Mucosa of stomach (tissue), 1 donor: ENCODE measurements around the gene TCHP.
A peak's percentile ranks its signal among the peaks of the same experiment; 100 is the strongest.

Experiments
- H3K27me3 ChIP-seq: one replicate; pipeline ENCODE4 v1.7.0; 2013; ENCODE audit warnings: mild to moderate bottlenecking, low read length; ENCODE audit not compliant: control insufficient read depth, insufficient read depth
- H3K36me3 ChIP-seq: one replicate; pipeline ENCODE4 v1.7.0; 2013; ENCODE audit warnings: low read length; ENCODE audit not compliant: control insufficient read depth, insufficient read depth
- H3K4me1 ChIP-seq: one replicate; pipeline ENCODE4 v1.7.0; 2013; ENCODE audit warnings: mild to moderate bottlenecking, low read length; ENCODE audit not compliant: control insufficient read depth, insufficient read depth
- H3K4me3 ChIP-seq: one replicate; pipeline ENCODE4 v1.7.0; 2013; ENCODE audit warnings: low read length
- H3K9ac ChIP-seq: one replicate; pipeline ENCODE4 v1.7.0; 2013; ENCODE audit warnings: mild to moderate bottlenecking, low read length, moderate library complexity
- H3K9me3 ChIP-seq: one replicate; pipeline ENCODE4 v1.7.0; 2013; ENCODE audit warnings: mild to moderate bottlenecking, low read length, moderate library complexity; ENCODE audit not compliant: control insufficient read depth
- donor health status: Pancreatic carcinoma.

Gene TCHP

DNA sequence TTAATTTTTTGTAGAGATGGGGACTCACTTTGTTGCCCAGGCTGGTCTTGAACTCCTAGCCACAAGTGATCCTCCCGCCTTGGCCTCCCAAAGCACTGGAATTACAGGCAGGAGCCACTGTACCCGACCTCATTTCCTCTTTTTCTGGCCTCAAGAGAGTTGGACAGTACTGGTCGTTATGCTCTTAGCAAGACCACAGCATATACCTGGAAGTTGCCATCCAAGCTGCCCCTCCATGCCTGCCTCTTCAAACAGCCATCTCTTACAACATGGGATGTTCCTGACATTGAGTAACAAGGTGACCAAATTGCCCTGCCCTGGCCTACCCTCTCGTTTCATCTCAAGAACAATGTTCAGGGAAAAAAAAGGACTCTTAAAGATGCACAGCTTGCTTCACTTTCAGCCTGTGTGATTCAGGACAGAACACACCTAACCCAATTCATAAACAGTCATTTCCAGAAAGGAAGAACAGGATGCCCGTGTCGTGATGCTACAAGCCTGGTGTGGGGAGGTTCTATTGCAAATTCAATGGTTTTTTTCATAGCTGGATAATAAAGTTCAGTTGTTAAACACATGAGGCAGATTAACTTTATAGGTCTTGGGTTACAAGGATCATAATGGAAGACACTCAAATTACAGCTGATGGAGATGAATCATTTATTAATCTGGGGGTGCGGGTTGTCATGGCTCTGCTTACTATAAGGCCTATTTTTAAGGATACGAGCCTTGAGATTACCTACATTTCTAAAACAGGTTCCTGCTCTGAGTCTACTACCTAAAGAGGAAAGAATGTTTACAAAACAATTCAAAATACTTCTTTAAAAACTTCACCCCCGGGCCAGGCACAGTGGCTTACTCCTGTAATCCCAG lies 31.7 kb upstream of the TCHP start:
- H3K4me3 ChIP-seq, result no peak overlapping the region
- H3K9me3 ChIP-seq, result no peaks in the 10 kb centered on the region
- no peak overlapping the region for H3K9ac ChIP-seq
- peaks cover 28% of the 10 kb centered on the region for H3K4me1 ChIP-seq
- H3K36me3 ChIP-seq, result no peaks in the 10 kb centered on the region
- H3K27me3 ChIP-seq, result no peaks in the 10 kb centered on the region

- H3K9me3 ChIP-seq, result no peaks in the 10 kb centered on the region
- H3K36me3 ChIP-seq, result no peaks in the 10 kb centered on the region
- H3K9ac ChIP-seq, result no peak overlapping the region
- no peak overlapping the region for H3K4me3 ChIP-seq
- no peaks in the 10 kb centered on the region for H3K27me3 ChIP-seq
- H3K4me1 ChIP-seq, result peaks cover 10% of the 10 kb centered on the region
Observed at GRCh38 chr12:109870648-109871047, 29.4 kb upstream of the TCHP start.

DNA sequence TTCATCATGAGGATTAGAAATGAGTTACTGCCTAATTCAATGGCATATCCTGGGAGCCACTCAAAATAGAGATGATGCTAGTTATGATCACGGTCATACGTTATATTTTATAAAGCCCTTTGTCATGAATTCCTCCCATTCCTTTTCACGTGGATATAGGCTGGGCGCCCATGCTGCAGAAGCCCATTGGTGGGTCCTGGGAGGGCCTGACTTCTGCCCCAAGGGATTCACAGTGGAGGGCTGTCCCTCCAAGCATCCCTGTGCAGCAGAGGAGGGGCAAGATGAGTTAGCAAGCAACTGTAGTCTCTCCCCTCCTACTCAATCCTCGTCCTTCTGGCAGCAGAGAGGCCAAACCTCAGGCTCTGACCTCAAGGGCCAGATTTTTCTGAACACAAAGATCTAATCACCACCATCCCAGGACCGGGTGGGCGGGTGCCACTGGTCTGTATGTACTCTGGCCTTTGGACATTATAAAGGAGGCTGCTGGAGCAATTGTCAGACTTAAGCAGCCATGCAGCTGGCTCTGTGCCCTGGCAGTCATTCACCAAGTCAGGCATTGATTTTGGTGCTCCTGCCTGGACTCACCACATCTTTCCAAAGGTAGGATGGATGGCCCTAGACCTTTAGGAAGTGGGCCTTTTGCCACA lies 28.3 kb upstream of the TCHP start:
- Histone ChIP-seq H3K9ac (no peak overlapping the region), H3K4me1 (peaks cover 15% of the 10 kb centered on the region), H3K27me3 (no peaks in the 10 kb centered on the region), H3K9me3 (no peaks in the 10 kb centered on the region), H3K36me3 (no peaks in the 10 kb centered on the region), H3K4me3 (no peak overlapping the region)

DNA sequence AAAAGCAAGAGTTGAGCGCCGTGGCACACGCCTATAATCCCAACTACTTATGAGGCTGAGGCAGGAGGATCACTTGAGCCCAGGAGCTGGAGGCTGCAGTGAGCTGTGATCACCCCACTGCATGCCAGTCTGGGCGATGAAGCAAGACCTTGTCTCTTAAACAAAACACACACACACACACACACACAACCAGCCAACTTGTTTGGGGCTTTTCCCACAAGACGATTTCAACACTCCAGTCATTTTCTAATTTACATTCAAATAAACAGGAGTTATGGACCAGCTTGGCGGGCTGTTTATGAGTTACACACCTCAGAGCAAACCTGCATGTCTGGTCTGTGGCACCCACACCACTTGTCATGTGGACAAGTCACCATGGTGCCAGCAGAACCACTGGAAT lies 26.4 kb upstream of the TCHP start:
- Histone ChIP-seq H3K9ac (no peak overlapping the region), H3K36me3 (no peaks in the 10 kb centered on the region), H3K4me1 (peaks cover 20% of the 10 kb centered on the region), H3K27me3 (no peaks in the 10 kb centered on the region), H3K4me3 (no peak overlapping the region), H3K9me3 (no peaks in the 10 kb centered on the region)

GRCh38 chr12:109875572-109876131 lies 24.4 kb upstream of the TCHP start:
- Histone ChIP-seq H3K27me3 (no peaks in the 10 kb centered on the region), H3K4me1 (peaks cover 30% of the 10 kb centered on the region), H3K4me3 (no peak overlapping the region), H3K9me3 (no peaks in the 10 kb centered on the region), H3K9ac (no peak overlapping the region), H3K36me3 (no peaks in the 10 kb centered on the region)

GRCh38 chr12:109876406-109876805 lies 23.7 kb upstream of the TCHP start:
- no peak overlapping the region for H3K4me3 ChIP-seq
- no peaks in the 10 kb centered on the region for H3K9me3 ChIP-seq
- no peak overlapping the region for H3K9ac ChIP-seq
- H3K4me1 ChIP-seq, result peaks cover 29% of the 10 kb centered on the region
- no peaks in the 10 kb centered on the region for H3K36me3 ChIP-seq
- no peaks in the 10 kb centered on the region for H3K27me3 ChIP-seq

GRCh38 chr12:109877504-109878246 lies 22.4 kb upstream of the TCHP start:
- peaks cover 21% of the 10 kb centered on the region for H3K4me1 ChIP-seq
- no peak overlapping the region for H3K4me3 ChIP-seq
- H3K9me3 ChIP-seq, result no peaks in the 10 kb centered on the region
- H3K9ac ChIP-seq, result no peak overlapping the region
- no peaks in the 10 kb centered on the region for H3K36me3 ChIP-seq
- H3K27me3 ChIP-seq, result no peaks in the 10 kb centered on the region

DNA sequence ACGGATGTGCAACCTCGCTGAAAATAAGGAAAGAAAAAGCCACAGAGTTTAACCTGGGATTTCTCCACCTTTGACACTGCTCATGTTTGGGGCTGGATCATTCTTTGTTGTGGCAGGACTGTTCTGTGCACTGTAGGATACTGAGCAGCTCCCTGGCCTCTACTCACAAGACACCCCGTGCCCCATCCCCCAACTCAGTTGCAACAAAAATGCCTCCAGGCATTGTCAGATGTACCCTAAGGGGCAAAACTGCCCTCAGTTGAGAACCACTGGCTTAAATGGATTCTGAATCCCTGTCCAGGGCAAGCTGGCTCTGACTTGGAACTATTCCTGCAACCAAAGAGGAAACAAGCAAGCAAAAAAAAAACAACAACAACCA lies 21.8 kb upstream of the TCHP start:
- Histone ChIP-seq H3K9ac (no peak overlapping the region), H3K9me3 (no peaks in the 10 kb centered on the region), H3K36me3 (no peaks in the 10 kb centered on the region), H3K4me3 (no peak overlapping the region), H3K27me3 (no peaks in the 10 kb centered on the region), H3K4me1 (peaks cover 21% of the 10 kb centered on the region)

DNA sequence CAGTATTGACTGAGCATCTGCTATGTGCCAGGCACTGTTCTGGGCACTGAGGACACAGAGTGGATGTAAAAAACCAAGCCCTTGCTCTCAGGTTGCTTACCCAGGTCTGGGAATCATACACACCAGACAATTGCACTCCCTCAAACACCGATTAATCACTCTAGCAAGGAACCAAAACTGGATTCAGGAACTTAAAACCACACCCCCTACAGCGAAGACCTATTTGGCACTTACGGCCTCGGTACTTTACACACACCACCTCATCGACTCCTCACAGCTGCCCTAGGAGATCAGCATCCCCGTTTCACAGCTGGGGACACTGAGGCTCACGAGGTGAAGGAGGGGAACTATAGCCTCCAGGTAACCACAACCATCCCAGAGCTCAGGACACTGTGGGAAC lies 21.3 kb upstream of the TCHP start:
- H3K27me3 ChIP-seq, result no peaks in the 10 kb centered on the region
- peaks cover 21% of the 10 kb centered on the region for H3K4me1 ChIP-seq
- H3K9ac ChIP-seq, result peak overlapping the region; percentile 90
- H3K4me3 ChIP-seq, result no peak overlapping the region
- H3K9me3 ChIP-seq, result no peaks in the 10 kb centered on the region
- no peaks in the 10 kb centered on the region for H3K36me3 ChIP-seq

DNA sequence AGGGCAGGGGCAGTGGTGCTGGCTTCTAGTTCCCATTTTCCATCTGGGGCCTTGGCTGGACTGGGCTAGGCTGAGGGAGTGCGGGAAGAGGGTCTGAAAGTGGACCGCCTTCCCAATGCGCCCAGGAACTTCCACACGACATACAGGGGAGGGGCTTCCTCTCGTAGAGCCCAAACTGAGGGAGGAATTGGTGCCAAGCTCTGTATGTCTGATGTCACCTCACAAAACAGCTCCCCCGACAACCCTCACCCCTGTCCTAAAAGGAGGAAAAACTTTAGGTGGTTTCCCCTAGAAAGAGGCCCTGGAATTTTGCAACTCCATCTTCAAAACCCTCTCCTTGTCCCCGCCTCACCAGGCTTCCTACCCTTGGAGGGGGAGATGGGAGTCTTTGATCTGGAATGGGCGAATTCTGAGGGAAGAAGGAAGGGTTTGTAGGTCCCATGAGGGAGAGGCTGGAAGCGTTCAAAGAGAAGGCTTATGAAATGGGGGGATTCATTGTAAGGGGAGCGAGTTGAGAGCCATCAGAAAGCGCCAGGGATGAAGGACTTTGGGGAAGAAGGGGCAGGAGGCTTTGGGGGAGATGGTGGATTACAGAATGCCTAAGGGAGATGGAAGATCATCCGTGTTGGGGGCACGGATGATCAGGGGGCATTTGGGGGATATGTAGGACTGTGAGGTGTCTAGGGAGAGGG lies 20.6 kb upstream of the TCHP start:
- H3K36me3 ChIP-seq, result no peaks in the 10 kb centered on the region
- H3K4me1 ChIP-seq, result peaks cover 21% of the 10 kb centered on the region
- H3K4me3 ChIP-seq, result peak overlapping the region; percentile 89
- H3K27me3 ChIP-seq, result no peaks in the 10 kb centered on the region
- peak overlapping the region; percentile 90 for H3K9ac ChIP-seq
- no peaks in the 10 kb centered on the region for H3K9me3 ChIP-seq

DNA sequence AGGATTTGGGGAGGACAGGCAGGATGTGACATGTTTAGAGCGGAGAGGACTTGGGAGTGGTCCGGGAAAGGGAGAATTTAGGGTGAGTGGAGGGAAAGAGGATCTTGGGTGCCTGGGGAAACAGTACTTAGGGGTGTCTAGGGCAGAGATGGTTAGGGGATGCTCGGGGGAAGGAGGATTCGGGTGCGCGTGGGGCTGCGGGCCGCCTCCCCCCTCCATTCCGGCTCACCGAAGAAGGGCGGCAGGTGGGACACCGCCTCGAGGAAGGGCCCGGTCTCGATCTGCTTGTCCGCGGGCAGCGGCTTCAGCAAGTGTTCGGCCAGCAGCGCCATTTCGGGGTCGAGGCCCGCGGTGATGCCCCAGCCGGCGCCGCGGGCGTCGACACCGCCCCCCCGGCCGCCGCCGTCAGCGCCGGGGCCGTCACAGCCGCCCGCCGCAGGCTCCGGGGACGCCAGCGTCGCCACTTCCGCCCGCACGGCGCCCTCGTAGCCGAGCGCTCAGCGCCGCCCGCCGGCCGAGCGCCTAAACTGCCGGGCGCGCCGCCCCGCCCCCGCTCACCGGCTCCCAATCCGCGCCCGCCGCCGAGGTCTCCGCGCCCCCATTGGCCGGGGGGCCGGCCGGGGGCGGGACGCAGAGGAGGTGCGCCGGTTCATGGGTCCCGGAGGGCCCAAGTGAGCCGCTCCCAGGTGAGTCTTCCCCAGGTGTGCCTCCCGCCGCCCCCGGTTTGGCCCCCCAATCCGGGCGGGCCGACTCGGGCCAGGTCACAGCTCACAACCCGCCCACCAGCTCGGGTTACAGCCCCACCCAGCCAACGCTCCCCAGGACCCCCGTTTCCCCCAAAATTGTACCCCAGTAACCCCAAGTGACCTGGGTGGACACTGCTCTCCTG lies 19.8 kb upstream of the TCHP start, which contains the start of gene GLTP:
Gene GLTP (minus strand): TSS at position 499 of the 889 bp plus-strand sequence. CDS start 167 bp downstream, at position 332.
- Histone ChIP-seq H3K9me3 (no peaks in the 10 kb centered on the region), H3K36me3 (no peaks in the 10 kb centered on the region), H3K4me1 (peaks cover 21% of the 10 kb centered on the region), H3K9ac (peak within 1 kb of the TSS; percentile 90), H3K27me3 (no peaks in the 10 kb centered on the region), H3K4me3 (peak within 1 kb of the TSS; percentile 89)
